ENCODE measurements around the gene PPP2R2C. TPM values are rescaled to one million over a fixed set of nuclear protein-coding genes. Genes with fewer than 3 reads are reported as not detected.

PPP2R2C gene
- total and polyA plus RNA-seq, 9 of the 15 experiments (the other 6 are each of a cell fraction or from before 2014, with no cell fraction given), result 0.04 to 0.06 TPM; not detected in 7

- CTCF ChIA-PET (ENCODE audit: low intra/inter-chr PET ratio), result no interaction called here
- Histone ChIP-seq H3K9me3 (replicated peaks; ENCODE audit: control insufficient read depth, insufficient read depth, low read depth, low read length) (no peaks in the 10 kb centered on the region), H2AFZ (ENCODE audit: low read depth, low read length) (no peak overlapping the region), H3K27me3 (ENCODE audit: control insufficient read depth in 2 of 2, insufficient read depth in 2 of 2, low read length in 2 of 2) (peaks cover 26 to 78% of the 10 kb centered on the region in 2 experiments; a peak in 4 of 5 replicates), H3K4me2 (ENCODE audit: insufficient read depth, low read length) (no peak overlapping the region), H3K27ac (ENCODE audit: extremely low read depth, low read depth, low read length) (no peak overlapping the region), H4K20me1 (replicated peaks; ENCODE audit: control insufficient read depth, insufficient read depth, low read length) (peaks cover 9% of the 10 kb centered on the region; the same call in 1 of the 2 replicates), H3K79me2 (ENCODE audit: control insufficient read depth, insufficient read depth, low read length) (no peaks in the 10 kb centered on the region), H3K4me1 (replicated peaks in 1 of 2; ENCODE audit: control insufficient read depth in 2 of 2, insufficient read depth in 2 of 2, low read length in 2 of 2) (no peaks in the 10 kb centered on the region), H3K36me3 (ENCODE audit: control insufficient read depth, insufficient read depth, low read length) (no peaks in the 10 kb centered on the region), H3K9me1 (ENCODE audit: control insufficient read depth, insufficient read depth, low read length) (peaks cover 2% of the 10 kb centered on the region), H3K9ac (ENCODE audit: insufficient read depth in 1 of 2, low read depth in 2 of 2, low read length in 2 of 2) (no peak overlapping the region), H3K4me3 (no peak overlapping the region)
- in situ Hi-C loops (cut with MboI), result no loop called here
- DNase-seq (ENCODE audit: extremely low read depth in 1 of 4, low spot score in 3 of 4) (no peak), FAIRE-seq (no peak), ATAC-seq (no peak)
- POLR2A ChIA-PET, result interaction anchor here (0.6 to 0.7 kb wide), 4 partner anchors 47 to 662 kb away, joined by 3 read pairs; no protein-coding TSS in a partner anchor
- no TSS peak for BruUV-seq (replicated peaks)
- intact Hi-C loops (cut with micrococcal nuclease), result no loop called here
- WGBS (ENCODE audit: insufficient coverage, low coverage, missing lambda C conversion rate), result 2% methylated on average over 22 of the region's 22 CpGs
- TF ChIP-seq, protein P1, sequence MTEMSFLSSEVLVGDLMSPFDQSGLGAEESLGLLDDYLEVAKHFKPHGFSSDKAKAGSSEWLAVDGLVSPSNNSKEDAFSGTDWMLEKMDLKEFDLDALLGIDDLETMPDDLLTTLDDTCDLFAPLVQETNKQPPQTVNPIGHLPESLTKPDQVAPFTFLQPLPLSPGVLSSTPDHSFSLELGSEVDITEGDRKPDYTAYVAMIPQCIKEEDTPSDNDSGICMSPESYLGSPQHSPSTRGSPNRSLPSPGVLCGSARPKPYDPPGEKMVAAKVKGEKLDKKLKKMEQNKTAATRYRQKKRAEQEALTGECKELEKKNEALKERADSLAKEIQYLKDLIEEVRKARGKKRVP (CRISPR knock-in tag; IDR thresholded peaks at IDR 0.05), result no peak
- TF ChIP-seq CREB3L1 (IDR thresholded peaks at IDR 0.05; ENCODE audit: borderline replicate concordance, low read depth), result no peak
- TF ChIP-seq IRF9 (tag; IDR thresholded peaks at IDR 0.05), result no peak
- TF ChIP-seq ZBED1 (IDR thresholded peaks at IDR 0.05), result no peak
- no peak for TF ChIP-seq SFPQ (IDR thresholded peaks at IDR 0.05; ENCODE audit: low read depth, low read length)
- no peak for TF ChIP-seq RFX1 (IDR thresholded peaks at IDR 0.05)
- TF ChIP-seq HNRNPK (IDR thresholded peaks at IDR 0.05; ENCODE audit: low read depth, low read length, poor library complexity, severe bottlenecking), result no peak
- no peak for TF ChIP-seq TAF7 (tag; IDR thresholded peaks at IDR 0.05)
- TF ChIP-seq, protein P2, sequence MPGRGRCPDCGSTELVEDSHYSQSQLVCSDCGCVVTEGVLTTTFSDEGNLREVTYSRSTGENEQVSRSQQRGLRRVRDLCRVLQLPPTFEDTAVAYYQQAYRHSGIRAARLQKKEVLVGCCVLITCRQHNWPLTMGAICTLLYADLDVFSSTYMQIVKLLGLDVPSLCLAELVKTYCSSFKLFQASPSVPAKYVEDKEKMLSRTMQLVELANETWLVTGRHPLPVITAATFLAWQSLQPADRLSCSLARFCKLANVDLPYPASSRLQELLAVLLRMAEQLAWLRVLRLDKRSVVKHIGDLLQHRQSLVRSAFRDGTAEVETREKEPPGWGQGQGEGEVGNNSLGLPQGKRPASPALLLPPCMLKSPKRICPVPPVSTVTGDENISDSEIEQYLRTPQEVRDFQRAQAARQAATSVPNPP (IDR thresholded peaks at IDR 0.05; ENCODE audit: borderline replicate concordance, insufficient read depth, insufficient read length), result no peak
- no peak for TF ChIP-seq E2F8 (IDR thresholded peaks at IDR 0.05; ENCODE audit: low read depth, partially characterized antibody)
- TF ChIP-seq FOXJ2 (tag; IDR thresholded peaks at IDR 0.05), result no peak
Observed at GRCh38 chr4:6447672-6448171, 24.7 kb downstream of the PPP2R2C start.
